Astrocyte (in vitro differentiated cells and primary cell): ENCODE measurements around the gene PDE9A. TPM values are rescaled to one million over a fixed set of nuclear protein-coding genes. Genes with fewer than 3 reads are reported as not detected.

Experiments used
- DNase-seq: peaks from one replicate; pipeline ENCODE4 v3.0.0-alpha.2; 2010; ENCODE audit warnings: low read depth
- FAIRE-seq: peaks from 2 replicates; lab custom pipeline; 2011; peaks lifted over from hg19 to GRCh38; lab: Jason Lieb, UNC
- H2AFZ ChIP-seq: 2 replicates; pipeline ENCODE4 v1.6.0; 2012; ENCODE audit warnings: low read depth, low read length, inconsistent platforms
- H3K27ac ChIP-seq: 2 replicates; pipeline ENCODE4 v1.5.1; 2011; ENCODE audit warnings: low read depth, low read length, inconsistent platforms
- H3K27me3 ChIP-seq: 2 replicates; pipeline ENCODE4 v1.6.0; 2011; ENCODE audit warnings: low read length, inconsistent platforms; ENCODE audit not compliant: insufficient read depth
- H3K36me3 ChIP-seq: 2 replicates; pipeline ENCODE4 v1.5.1; 2011; ENCODE audit warnings: low read length, inconsistent platforms; ENCODE audit not compliant: insufficient read depth
- H3K4me1 ChIP-seq: 2 replicates; pipeline ENCODE4 v1.5.1; 2011; ENCODE audit warnings: low read length, inconsistent platforms; ENCODE audit not compliant: insufficient read depth
- H3K4me2 ChIP-seq: 2 replicates; pipeline ENCODE4 v1.6.0; 2012; ENCODE audit warnings: low read length, inconsistent platforms
- H3K4me3 ChIP-seq: 2 replicates; pipeline ENCODE4 v1.5.1; 2011; ENCODE audit warnings: low read depth, mild to moderate bottlenecking, low read length, inconsistent platforms; ENCODE audit not compliant: insufficient read depth
- H3K79me2 ChIP-seq: 2 replicates; pipeline ENCODE4 v1.6.0; 2012; ENCODE audit warnings: mild to moderate bottlenecking, low read length, inconsistent platforms; ENCODE audit not compliant: insufficient read depth
- H3K9ac ChIP-seq: 2 replicates; pipeline ENCODE4 v1.6.0; 2012; ENCODE audit warnings: mild to moderate bottlenecking, low read length, inconsistent platforms
- H3K9me3 ChIP-seq: 2 replicates; pipeline ENCODE4 v1.5.1; 2012; ENCODE audit warnings: low read depth, mild to moderate bottlenecking, low read length, inconsistent platforms; ENCODE audit not compliant: insufficient read depth
- H4K20me1 ChIP-seq: 2 replicates; pipeline ENCODE4 v1.6.0; 2012; ENCODE audit warnings: low read length, inconsistent platforms; ENCODE audit not compliant: insufficient read depth
- H3K27ac Mint-ChIP-seq: one replicate; pipeline ENCODE4 v1.8.0; 2021; ENCODE audit warnings: mild to moderate bottlenecking, mixed read lengths; ENCODE audit not compliant: unreplicated experiment
- H3K27me3 Mint-ChIP-seq: one replicate; pipeline ENCODE4 v1.8.0; 2021; ENCODE audit warnings: low read depth, mixed read lengths; ENCODE audit not compliant: unreplicated experiment
- H3K36me3 Mint-ChIP-seq: one replicate; pipeline ENCODE4 v1.8.0; 2021; ENCODE audit warnings: low read depth, mixed read lengths; ENCODE audit not compliant: unreplicated experiment
- H3K4me1 Mint-ChIP-seq: one replicate; pipeline ENCODE4 v1.8.0; 2021; ENCODE audit warnings: low read depth, mixed read lengths; ENCODE audit not compliant: unreplicated experiment
- H3K4me3 Mint-ChIP-seq: one replicate; pipeline ENCODE4 v1.8.0; 2021; ENCODE audit warnings: mild to moderate bottlenecking, moderate library complexity, mixed read lengths; ENCODE audit not compliant: unreplicated experiment
- H3K9me3 Mint-ChIP-seq: one replicate; pipeline ENCODE4 v1.8.0; 2021; ENCODE audit warnings: mild to moderate bottlenecking, mixed read lengths; ENCODE audit not compliant: unreplicated experiment
- CTCF ChIP-seq: IDR thresholded peaks from 2 replicates; pipeline ENCODE4 v1.5.1; 2011; ENCODE audit warnings: low read depth, mild to moderate bottlenecking, inconsistent platforms, low read length, moderate library complexity; ENCODE audit not compliant: insufficient read depth
- EZH2 ChIP-seq: IDR thresholded peaks from 2 replicates; pipeline ENCODE4 v1.6.1; 2012; ENCODE audit warnings: mild to moderate bottlenecking, low read length, inconsistent platforms; ENCODE audit not compliant: insufficient read depth
- total RNA-seq: library from RNA; stranded (reverse); gene quantifications from 2 replicates; pipeline ENCODE4 v1.2.1, GENCODE V29; 2021

Gene PDE9A
- total RNA-seq, 1 donor from 2014 or later = 7.8 TPM

- no peaks in the 10 kb centered on the region for H3K4me1 Mint-ChIP-seq
- DNase-seq (no peak), FAIRE-seq (no peak)
- Histone ChIP-seq H3K27ac (no peak overlapping the region), H3K4me3 (no peak overlapping the region), H3K79me2 (no peaks in the 10 kb centered on the region), H2AFZ (no peak overlapping the region), H4K20me1 (no peaks in the 10 kb centered on the region), H3K4me1 (no peaks in the 10 kb centered on the region), H3K36me3 (no peaks in the 10 kb centered on the region), H3K4me2 (no peak overlapping the region), H3K27me3 (peaks cover 8% of the 10 kb centered on the region), H3K9ac (no peak overlapping the region), H3K9me3 (no peaks in the 10 kb centered on the region)
- TF ChIP-seq EZH2 (no peak), CTCF (no peak)
- H3K27me3 Mint-ChIP-seq = peaks cover 15% of the 10 kb centered on the region
- H3K4me3 Mint-ChIP-seq = no peak overlapping the region
- peaks cover 17% of the 10 kb centered on the region for H3K36me3 Mint-ChIP-seq
- H3K9me3 Mint-ChIP-seq = peaks cover 11% of the 10 kb centered on the region
- no peak overlapping the region for H3K27ac Mint-ChIP-seq
These were observed 43.1 kb downstream of the PDE9A start for GRCh38 chr21:42696501-42697040.

GRCh38 chr21:42698733-42699132 is 45.3 kb downstream of the PDE9A start:
- H3K9me3 Mint-ChIP-seq = peaks cover 25% of the 10 kb centered on the region
- Histone ChIP-seq H4K20me1 (no peaks in the 10 kb centered on the region), H3K27me3 (peaks cover 8% of the 10 kb centered on the region), H3K9ac (no peak overlapping the region), H3K79me2 (no peaks in the 10 kb centered on the region), H3K36me3 (no peaks in the 10 kb centered on the region), H3K4me2 (no peak overlapping the region), H3K4me1 (no peaks in the 10 kb centered on the region), H3K27ac (no peak overlapping the region), H3K4me3 (no peak overlapping the region), H2AFZ (no peak overlapping the region), H3K9me3 (no peaks in the 10 kb centered on the region)
- FAIRE-seq (no peak), DNase-seq (no peak)
- peaks cover 26% of the 10 kb centered on the region for H3K27me3 Mint-ChIP-seq
- TF ChIP-seq EZH2 = no peak
- no peak for TF ChIP-seq CTCF
- H3K4me1 Mint-ChIP-seq = no peaks in the 10 kb centered on the region
- H3K36me3 Mint-ChIP-seq = peaks cover 21% of the 10 kb centered on the region
- no peak overlapping the region for H3K27ac Mint-ChIP-seq
- no peak overlapping the region for H3K4me3 Mint-ChIP-seq

GRCh38 chr21:42699196-42699595 is 45.8 kb downstream of the PDE9A start:
- peaks cover 8% of the 10 kb centered on the region for H3K27me3 ChIP-seq
- no peak overlapping the region for H3K4me2 ChIP-seq
- Mint-ChIP-seq H3K27me3 (peaks cover 29% of the 10 kb centered on the region), H3K27ac (no peak overlapping the region), H3K9me3 (peaks cover 28% of the 10 kb centered on the region), H3K4me3 (no peak overlapping the region), H3K4me1 (no peaks in the 10 kb centered on the region), H3K36me3 (peaks cover 22% of the 10 kb centered on the region)
- no peaks in the 10 kb centered on the region for H3K9me3 ChIP-seq
- H4K20me1 ChIP-seq = no peaks in the 10 kb centered on the region
- DNase-seq = no peak
- H3K4me3 ChIP-seq = no peak overlapping the region
- no peak for TF ChIP-seq CTCF
- no peak for TF ChIP-seq EZH2
- H3K27ac ChIP-seq = no peak overlapping the region
- no peak overlapping the region for H3K9ac ChIP-seq
- FAIRE-seq = no peak
- H3K4me1 ChIP-seq = no peaks in the 10 kb centered on the region
- H2AFZ ChIP-seq = no peak overlapping the region
- no peaks in the 10 kb centered on the region for H3K36me3 ChIP-seq
- no peaks in the 10 kb centered on the region for H3K79me2 ChIP-seq
